Measurements from ENCODE around the gene TOMM20L. TPM values are rescaled to one million over a fixed set of nuclear protein-coding genes. Genes with fewer than 3 reads are reported as not detected.

TOMM20L gene
- total RNA-seq, 8 experiments from 2014 or later = not detected

GRCh38 chr14:58444627-58445026 is 48.9 kb downstream of the TOMM20L start:
- Histone ChIP-seq H3K4me3 (no peak overlapping the region), H3K4me1 (replicated peaks in 1 of 2) (no peaks in the 10 kb centered on the region), H3K27ac (no peak overlapping the region)
- no peak for ATAC-seq (replicated peaks in 6 of 8)
- 89 to 100% (median 93%) methylated on average over 3 to 5 of the region's 5 CpGs; no CpG with 5 or more reads in 4 of the 10 experiments for WGBS, 10 experiments
- in situ Hi-C loops (cut with MboI; ENCODE audit: low pct_unique_long_range_greater_than_20kb in 2 of 9, low sequenced_read_pairs in 9 of 9, unreplicated experiment in 9 of 9) = no loop called here

DNA sequence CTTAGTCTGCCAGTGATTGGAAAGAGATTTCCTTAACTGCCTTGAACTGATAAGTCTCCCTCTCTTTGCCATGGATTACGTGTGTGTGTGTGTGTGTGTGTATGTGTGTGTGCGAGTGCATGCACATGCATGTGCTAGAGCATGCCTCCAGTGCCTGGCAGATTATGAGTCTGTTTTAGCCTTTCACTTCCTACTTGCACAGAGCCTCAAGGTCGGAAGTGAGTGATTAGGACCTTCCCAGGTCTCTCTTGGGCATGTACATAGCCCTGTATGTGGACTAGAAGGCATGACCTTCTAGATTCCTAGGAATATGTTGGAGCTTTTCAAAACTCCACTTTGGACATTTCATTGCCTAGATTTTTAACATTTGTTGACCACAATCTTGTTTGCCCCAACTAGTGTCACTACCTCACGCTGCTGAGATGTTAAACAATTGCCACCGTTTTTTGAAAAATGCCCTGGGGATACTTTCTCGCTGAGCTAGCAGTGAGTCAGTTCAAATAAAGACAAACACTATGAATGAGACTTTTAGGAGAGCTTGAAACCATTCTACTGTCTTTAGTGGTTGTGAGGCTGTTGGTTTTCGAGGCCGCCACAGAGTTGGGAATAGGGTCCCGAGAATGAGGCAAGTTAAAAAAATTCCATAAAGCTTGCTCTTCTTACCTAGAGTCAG is 60.0 kb downstream of the TOMM20L start:
- in situ Hi-C loops (cut with MboI; ENCODE audit: low pct_unique_long_range_greater_than_20kb in 2 of 9, low sequenced_read_pairs in 9 of 9, unreplicated experiment in 9 of 9) = no loop called here
- no peak for ATAC-seq (replicated peaks in 6 of 8)
- no peaks in the 10 kb centered on the region for H3K4me1 ChIP-seq (replicated peaks in 1 of 2)
- H3K4me3 ChIP-seq = no peak overlapping the region
- H3K27ac ChIP-seq = no peak overlapping the region
- WGBS, 10 experiments = 69 to 98% (median 93%) methylated on average over 4 to 7 of the region's 9 CpGs; no CpG with 5 or more reads in 2 of the 10 experiments

Other genes starting within 250 kb of the TOMM20L start
- gene ARMH4, start 243.7 kb upstream of the TOMM20L start, total RNA-seq = 10 to 100 TPM in 5 of 8 experiments, 1 to 10 TPM in 2, under 1 TPM in 1; 0.45 to 24.0 (median 15.3) TPM
- gene ACTR10, start 195.8 kb upstream of the TOMM20L start, total RNA-seq = 100 to 1,000 TPM in 1 of 8 experiments, 10 to 100 TPM in 7; 70.6 to 123 (median 84.5) TPM
- gene PSMA3, start 151.1 kb upstream of the TOMM20L start, total RNA-seq = 100 to 1,000 TPM in 7 of 8 experiments, 10 to 100 TPM in 1; 97.8 to 341 (median 162) TPM
- gene ARID4A, start 97.4 kb upstream of the TOMM20L start, total RNA-seq = 10 to 100 TPM in 7 of 8 experiments, 1 to 10 TPM in 1; 7.2 to 23.6 (median 20.9) TPM
- gene TIMM9, start 31.6 kb downstream of the TOMM20L start, total RNA-seq = 10 to 100 TPM; 29.8 to 51.1 (median 41.9) TPM
- gene KIAA0586, start 31.8 kb downstream of the TOMM20L start, total RNA-seq = 10 to 100 TPM; 13.2 to 29.8 (median 17.8) TPM
- 10 to 100 TPM in 5 of 8 experiments, 1 to 10 TPM in 3; 1.2 to 55.8 (median 30.9) TPM for gene DACT1, start 242.0 kb downstream of the TOMM20L start, total RNA-seq

Measured in motor neuron (in vitro differentiated cells).